Mesenchymal stem cell (in vitro differentiated cells and primary cell): ENCODE measurements around the gene HCN3.

ENCODE experiments used
- DNase-seq: peaks from one replicate; pipeline ENCODE4 v3.0.0-alpha.2; 2013
- H2AFZ ChIP-seq: one replicate; pipeline ENCODE4 v1.6.1; 2013; ENCODE audit warnings: low read depth, mild to moderate bottlenecking, control low read depth, inconsistent platforms, low read length, moderate library complexity
- H2AK5ac ChIP-seq: 2 replicates; pipeline ENCODE4 v1.6.1; 2013; ENCODE audit warnings: low read length, moderate library complexity, mild to moderate bottlenecking, inconsistent platforms; ENCODE audit not compliant: severe bottlenecking
- H2BK120ac ChIP-seq: one replicate; pipeline ENCODE4 v1.6.1; 2013; ENCODE audit warnings: low read depth, mild to moderate bottlenecking, inconsistent platforms, low read length, moderate library complexity
- H2BK12ac ChIP-seq, 2 experiments: one replicate each; pipeline ENCODE4 v1.6.1; 2013; ENCODE audit warnings: inconsistent platforms in 2 of 2, low read length in 2 of 2, mild to moderate bottlenecking in 2 of 2, moderate library complexity in 2 of 2, control low read depth in 1 of 2
- H2BK15ac ChIP-seq: one replicate; pipeline ENCODE4 v1.6.1; 2013; ENCODE audit warnings: mild to moderate bottlenecking, low read depth, inconsistent platforms; ENCODE audit not compliant: poor library complexity, severe bottlenecking
- H2BK5ac ChIP-seq: 2 replicates; pipeline ENCODE4 v1.6.1; 2013; ENCODE audit warnings: low read depth, mild to moderate bottlenecking, low read length, control low read depth, inconsistent platforms; ENCODE audit not compliant: poor library complexity, severe bottlenecking
- H3K14ac ChIP-seq, 2 experiments: one replicate each; pipeline ENCODE4 v1.6.1; 2013; ENCODE audit warnings: inconsistent platforms in 2 of 2, low read length in 2 of 2, control low read depth in 1 of 2, mild to moderate bottlenecking in 1 of 2, moderate library complexity in 1 of 2
- H3K18ac ChIP-seq, 2 experiments: one replicate each; pipeline ENCODE4 v1.6.1; 2013; ENCODE audit warnings: inconsistent platforms in 2 of 2, low read length in 2 of 2, control low read depth in 1 of 2, low read depth in 1 of 2, mild to moderate bottlenecking in 1 of 2
- H3K23ac ChIP-seq, 2 experiments: one replicate each; pipeline ENCODE4 v1.6.1; 2013; ENCODE audit warnings: inconsistent platforms in 2 of 2, low read length in 2 of 2, mild to moderate bottlenecking in 2 of 2, moderate library complexity in 2 of 2, control low read depth in 1 of 2
- H3K27ac ChIP-seq: 2 replicates; pipeline ENCODE4 v1.5.1; 2013; ENCODE audit warnings: mild to moderate bottlenecking, moderate library complexity, low read length, control low read depth, inconsistent platforms; ENCODE audit not compliant: poor library complexity, severe bottlenecking
- H3K27me3 ChIP-seq, 2 experiments: 2 replicates each; pipeline versions ENCODE4 v1.6.1 to v1.7.0; 2013; ENCODE audit warnings: low read length in 2 of 2, mild to moderate bottlenecking in 2 of 2, moderate library complexity in 2 of 2, control low read depth in 1 of 2, inconsistent platforms in 1 of 2; ENCODE audit not compliant: control insufficient read depth in 1 of 2, insufficient read depth in 1 of 2
- H3K36me3 ChIP-seq, 2 experiments: 2 replicates each; pipeline versions ENCODE4 v1.6.1 to v1.7.0; 2013; ENCODE audit warnings: low read length in 2 of 2, control low read depth in 1 of 2, inconsistent platforms in 1 of 2, low read depth in 1 of 2, mild to moderate bottlenecking in 1 of 2; ENCODE audit not compliant: insufficient read depth in 2 of 2, control insufficient read depth in 1 of 2
- H3K4ac ChIP-seq, 2 experiments: one replicate each; pipeline ENCODE4 v1.6.1; 2013; ENCODE audit warnings: inconsistent platforms in 2 of 2, low read length in 2 of 2, mild to moderate bottlenecking in 2 of 2, moderate library complexity in 2 of 2, control low read depth in 1 of 2, low read depth in 1 of 2
- H3K4me1 ChIP-seq: 2 replicates; pipeline ENCODE4 v1.6.1; 2013; ENCODE audit warnings: low read depth, low read length, control low read depth; ENCODE audit not compliant: control insufficient read depth, insufficient read depth
- H3K4me2 ChIP-seq: 2 replicates; pipeline ENCODE4 v1.6.1; 2013; ENCODE audit warnings: low read length, mild to moderate bottlenecking, inconsistent platforms; ENCODE audit not compliant: poor library complexity, severe bottlenecking
- H3K4me3 ChIP-seq, 2 experiments: 2 replicates each; pipeline versions ENCODE4 v1.5.1 to v1.7.0; 2013; ENCODE audit warnings: low read length in 2 of 2, mild to moderate bottlenecking in 2 of 2, control low read depth in 1 of 2, low read depth in 1 of 2; ENCODE audit not compliant: insufficient read depth in 1 of 2
- H3K79me1 ChIP-seq: replicated peaks from 2 replicates; pipeline ENCODE4 v1.6.1; 2013; ENCODE audit warnings: mild to moderate bottlenecking, control low read depth, low read length, inconsistent platforms; ENCODE audit not compliant: poor library complexity, severe bottlenecking
- H3K9ac ChIP-seq: 2 replicates; pipeline ENCODE4 v1.7.0; 2013; ENCODE audit warnings: mild to moderate bottlenecking, low read length, moderate library complexity
- H3K9me3 ChIP-seq: 2 replicates; pipeline ENCODE4 v1.7.0; 2013; ENCODE audit warnings: mild to moderate bottlenecking, low read length; ENCODE audit not compliant: control insufficient read depth
- H4K8ac ChIP-seq: one replicate; pipeline ENCODE4 v1.6.1; 2013; ENCODE audit warnings: inconsistent platforms, mild to moderate bottlenecking, low read length, moderate library complexity
- H4K91ac ChIP-seq: one replicate; pipeline ENCODE4 v1.6.1; 2013; ENCODE audit warnings: mild to moderate bottlenecking, low read length, inconsistent platforms
- WGBS: methylation state at CpG from one replicate; pipeline ENCODE4 v1.1.7; 2013; ENCODE audit warnings: mixed read lengths; 5-methylcytosine and 5-hydroxymethylcytosine counted together

Gene HCN3

GRCh38 chr1:155277902-155278688 is 832 bp downstream of the HCN3 start:
- H2BK15ac ChIP-seq: no peak overlapping the region
- H3K79me1 ChIP-seq: peaks cover 4% of the 10 kb centered on the region

DNA sequence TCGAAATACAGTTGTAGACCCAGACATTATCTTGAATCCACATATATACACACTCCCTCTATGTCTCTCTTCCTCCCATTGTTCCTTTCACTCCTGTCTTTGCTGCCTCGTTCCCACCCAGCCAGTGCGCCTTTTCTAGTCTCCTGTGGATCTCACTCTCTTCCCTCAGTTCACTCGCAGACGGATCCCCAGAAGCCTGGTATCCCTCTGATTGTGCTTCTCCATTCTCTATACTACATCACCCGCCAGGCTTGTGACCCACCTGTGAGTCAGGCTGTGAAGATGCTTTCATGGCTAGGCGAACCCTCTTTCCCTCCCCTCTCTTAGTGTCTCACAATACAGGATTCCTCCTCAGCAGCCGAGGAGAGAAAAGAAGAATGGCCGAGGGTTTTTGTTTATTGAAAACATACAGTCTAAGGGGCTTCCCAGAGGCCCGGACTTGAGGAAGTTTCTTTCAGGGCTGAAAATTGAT is 1.5 kb downstream of the HCN3 start:
- Histone ChIP-seq H2AFZ (no peak overlapping the region), H4K91ac (no peak overlapping the region), H3K27me3 (no peaks in the 10 kb centered on the region), H2BK12ac (no peak overlapping the region), H3K23ac (no peak overlapping the region), H3K79me1 (peaks cover 4% of the 10 kb centered on the region), H2AK5ac (no peak overlapping the region), H3K4me2 (no peak overlapping the region), H3K18ac (no peak overlapping the region), H3K4ac (no peak overlapping the region), H3K36me3 (peaks cover 4 to 10% of the 10 kb centered on the region in 2 experiments), H3K4me1 (peaks cover 8% of the 10 kb centered on the region), H3K9ac (no peak overlapping the region), H4K8ac (no peak overlapping the region), H2BK15ac (no peak overlapping the region), H2BK120ac (no peak overlapping the region), H2BK5ac (no peak overlapping the region), H3K9me3 (no peaks in the 10 kb centered on the region), H3K14ac (no peak overlapping the region), H3K4me3 (peak overlapping the region in 1 of 2 experiments; percentile 89), H3K27ac (no peak overlapping the region)
- no peak for DNase-seq
- WGBS: 64% methylated on average over 9 of the region's 10 CpGs

More at GRCh38 chr1:155277902-155278688, 832 bp downstream of the HCN3 start:
- H3K27ac ChIP-seq: no peak overlapping the region
- H3K4ac ChIP-seq: no peak overlapping the region
- no peak overlapping the region for H2BK5ac ChIP-seq
- H3K4me2 ChIP-seq: peak overlapping the region; percentile 98
- H3K23ac ChIP-seq: no peak overlapping the region
- no peak overlapping the region for H4K91ac ChIP-seq
- H3K4me1 ChIP-seq: peaks cover 8% of the 10 kb centered on the region
- H2BK120ac ChIP-seq: no peak overlapping the region
- H3K18ac ChIP-seq: no peak overlapping the region
- H2AFZ ChIP-seq: peak overlapping the region; percentile 91
- no peaks in the 10 kb centered on the region for H3K9me3 ChIP-seq
- H3K27me3 ChIP-seq: no peaks in the 10 kb centered on the region
- H3K9ac ChIP-seq: peak overlapping the region; percentile 78
- H3K36me3 ChIP-seq: peaks cover 3 to 8% of the 10 kb centered on the region in 2 experiments
- DNase-seq: peak; percentile 46
- 0% methylated on average over 25 of the region's 29 CpGs for WGBS
- H2BK12ac ChIP-seq: no peak overlapping the region
- H3K14ac ChIP-seq: no peak overlapping the region
- H3K4me3 ChIP-seq: peak overlapping the region; percentile 70 to 89
- H4K8ac ChIP-seq: no peak overlapping the region
- no peak overlapping the region for H2AK5ac ChIP-seq

DNA sequence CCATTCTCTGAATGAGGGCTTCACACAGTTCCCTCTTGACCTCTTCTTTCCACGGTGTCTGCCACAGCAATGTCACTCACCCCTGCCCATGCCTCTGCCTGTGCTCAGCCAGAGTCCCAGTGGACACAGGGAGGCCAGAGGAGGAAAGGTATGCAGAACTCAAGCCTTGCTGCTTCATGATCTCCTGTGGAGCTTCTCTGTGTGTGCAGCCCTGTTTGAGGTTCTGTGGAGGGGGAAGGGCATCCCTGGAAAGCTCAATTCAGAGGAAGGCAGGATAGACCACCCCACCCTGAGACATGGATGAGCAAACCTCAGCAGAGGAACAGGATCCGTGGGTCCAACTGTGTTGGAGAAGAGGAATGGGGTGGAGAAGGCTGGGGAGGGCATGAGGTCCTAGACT is 2.0 kb downstream of the HCN3 start:
- no peak overlapping the region for H3K14ac ChIP-seq
- H2AFZ ChIP-seq: no peak overlapping the region
- no peak overlapping the region for H2BK15ac ChIP-seq
- H3K9me3 ChIP-seq: no peaks in the 10 kb centered on the region
- H3K9ac ChIP-seq: no peak overlapping the region
- no peak for DNase-seq
- no peak overlapping the region for H3K18ac ChIP-seq
- peaks cover 5% of the 10 kb centered on the region for H3K4me1 ChIP-seq
- no peak overlapping the region for H2BK12ac ChIP-seq
- no peak overlapping the region for H3K4me2 ChIP-seq
- 81% methylated on average over 2 of the region's 2 CpGs for WGBS
- no peak overlapping the region for H2BK120ac ChIP-seq
- H3K4ac ChIP-seq: no peak overlapping the region
- H3K36me3 ChIP-seq: peaks cover 8 to 15% of the 10 kb centered on the region in 2 experiments
- H3K27ac ChIP-seq: no peak overlapping the region
- no peak overlapping the region for H2BK5ac ChIP-seq
- H3K23ac ChIP-seq: peak overlapping the region in 1 of 2 experiments; percentile 10
- no peak overlapping the region for H4K91ac ChIP-seq
- H3K79me1 ChIP-seq: peaks cover 4% of the 10 kb centered on the region
- H2AK5ac ChIP-seq: no peak overlapping the region
- H3K4me3 ChIP-seq: no peak overlapping the region
- no peaks in the 10 kb centered on the region for H3K27me3 ChIP-seq
- no peak overlapping the region for H4K8ac ChIP-seq

- no peak overlapping the region for H3K9ac ChIP-seq
- H3K4ac ChIP-seq: no peak overlapping the region
- peaks cover 8 to 35% of the 10 kb centered on the region in 2 experiments for H3K36me3 ChIP-seq
- no peak overlapping the region for H2AK5ac ChIP-seq
- no peaks in the 10 kb centered on the region for H3K9me3 ChIP-seq
- 97% methylated on average over 29 of the region's 29 CpGs for WGBS
- H3K27ac ChIP-seq: no peak overlapping the region
- no peak overlapping the region for H4K8ac ChIP-seq
- no peaks in the 10 kb centered on the region for H3K27me3 ChIP-seq
- H3K18ac ChIP-seq: no peak overlapping the region
- DNase-seq: no peak
- H2BK12ac ChIP-seq: no peak overlapping the region
- H2BK5ac ChIP-seq: no peak overlapping the region
- peak overlapping the region in 1 of 2 experiments; percentile 29 for H3K23ac ChIP-seq
- H3K4me2 ChIP-seq: no peak overlapping the region
- H2BK15ac ChIP-seq: no peak overlapping the region
- no peak overlapping the region for H2BK120ac ChIP-seq
- H3K79me1 ChIP-seq: peaks cover 4% of the 10 kb centered on the region
- H3K4me1 ChIP-seq: peaks cover 5% of the 10 kb centered on the region
- no peak overlapping the region for H3K4me3 ChIP-seq
- no peak overlapping the region for H3K14ac ChIP-seq
- H2AFZ ChIP-seq: no peak overlapping the region
- H4K91ac ChIP-seq: no peak overlapping the region
Measured at GRCh38 chr1:155282488-155283091, 5.3 kb downstream of the HCN3 start.
